HFFc6 (cell line): ENCODE results near the gene SCAF1. TPM values are rescaled to one million over a fixed set of nuclear protein-coding genes. Genes with fewer than 3 reads are reported as not detected.
A peak's percentile ranks its signal among the peaks of the same experiment; 100 is the strongest.

Experiments
- DNase-seq: peaks from one replicate; pipeline ENCODE4 v3.0.0-alpha.2; 2018
- H3K27ac Mint-ChIP-seq: 2 replicates; pipeline ENCODE4 v1.8.0; 2020; ENCODE audit warnings: mild to moderate bottlenecking, mixed read lengths
- H3K27me3 Mint-ChIP-seq: 2 replicates; pipeline ENCODE4 v1.8.0; 2021; ENCODE audit warnings: mild to moderate bottlenecking, moderate library complexity, mixed read lengths; ENCODE audit not compliant: insufficient read depth
- H3K36me3 Mint-ChIP-seq: 2 replicates; pipeline ENCODE4 v1.8.0; 2021; ENCODE audit warnings: low read depth, mixed read lengths
- H3K4me1 Mint-ChIP-seq: 2 replicates; pipeline ENCODE4 v1.8.0; 2020; ENCODE audit warnings: low read depth, mixed read lengths
- H3K4me3 Mint-ChIP-seq: 2 replicates; pipeline ENCODE4 v1.8.0; 2020; ENCODE audit warnings: mild to moderate bottlenecking, moderate library complexity, mixed read lengths
- H3K9me3 Mint-ChIP-seq: 2 replicates; pipeline ENCODE4 v1.8.0; 2020; ENCODE audit warnings: mild to moderate bottlenecking, mixed read lengths
- total RNA-seq, 6 experiments: library from RNA; stranded (reverse); fragmentation: NEBNext Ultra II Directional; extraction: Animal tissue kit (Norgen Biotek cat#: 25700); gene quantifications; 2 replicates in 1 of 6; 3 replicates in 5 of 6; pipeline ENCODE4 v1.2.3, GENCODE V29; 2021
- TF ChIP-seq, protein P1 (sequence below): fragments of 200-600 bp; sonication (generic); IDR thresholded peaks from 2 replicates; pipeline ENCODE4 v1.5.0; 2021; ENCODE audit warnings: antibody characterized with exemption, mild to moderate bottlenecking

SCAF1 gene
- total RNA-seq, 6 experiments from 2014 or later: 112 to 134 (median 121) TPM

DNA sequence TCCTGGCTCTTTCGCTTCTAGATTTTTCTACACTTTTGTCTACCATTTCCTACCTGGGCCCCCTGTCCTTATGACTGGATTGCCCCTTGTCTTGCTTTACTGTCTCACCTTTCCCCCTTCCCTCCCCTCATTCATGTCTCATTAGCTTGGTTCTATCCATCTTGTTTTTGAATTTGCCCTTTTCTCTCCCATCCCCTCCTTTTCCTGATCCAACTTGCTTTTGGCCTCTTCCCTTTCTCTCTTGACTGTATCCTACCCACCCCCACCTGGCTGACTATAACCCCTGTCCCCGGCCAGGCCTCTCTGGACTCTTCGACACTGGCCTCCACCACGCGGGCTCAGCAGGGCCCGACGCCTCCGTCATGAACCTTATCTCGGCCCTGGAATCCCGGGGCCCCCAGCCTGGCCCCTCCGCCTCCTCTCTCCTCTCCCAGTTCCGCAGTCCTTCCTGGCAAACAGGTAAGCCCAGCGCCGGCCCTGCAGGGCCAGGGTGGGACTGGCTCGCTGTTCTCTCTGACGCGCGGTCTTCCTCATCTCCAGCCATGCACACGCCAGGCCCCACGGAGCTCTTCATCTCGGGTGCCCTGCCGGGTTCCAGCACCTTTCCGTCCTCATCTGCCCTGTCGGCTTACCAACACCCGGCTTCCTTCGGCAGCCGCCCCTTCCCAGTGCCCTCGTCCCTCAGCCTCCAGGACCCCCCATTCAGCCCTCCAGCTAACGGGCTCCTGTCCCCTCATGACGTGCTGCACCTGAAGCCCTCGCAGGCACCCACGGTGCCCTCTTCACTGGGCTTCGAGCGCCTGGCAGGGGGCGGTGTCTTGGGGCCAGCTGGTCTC, 47.6 kb upstream of the SCAF1 start:
- TF ChIP-seq, protein P1, sequence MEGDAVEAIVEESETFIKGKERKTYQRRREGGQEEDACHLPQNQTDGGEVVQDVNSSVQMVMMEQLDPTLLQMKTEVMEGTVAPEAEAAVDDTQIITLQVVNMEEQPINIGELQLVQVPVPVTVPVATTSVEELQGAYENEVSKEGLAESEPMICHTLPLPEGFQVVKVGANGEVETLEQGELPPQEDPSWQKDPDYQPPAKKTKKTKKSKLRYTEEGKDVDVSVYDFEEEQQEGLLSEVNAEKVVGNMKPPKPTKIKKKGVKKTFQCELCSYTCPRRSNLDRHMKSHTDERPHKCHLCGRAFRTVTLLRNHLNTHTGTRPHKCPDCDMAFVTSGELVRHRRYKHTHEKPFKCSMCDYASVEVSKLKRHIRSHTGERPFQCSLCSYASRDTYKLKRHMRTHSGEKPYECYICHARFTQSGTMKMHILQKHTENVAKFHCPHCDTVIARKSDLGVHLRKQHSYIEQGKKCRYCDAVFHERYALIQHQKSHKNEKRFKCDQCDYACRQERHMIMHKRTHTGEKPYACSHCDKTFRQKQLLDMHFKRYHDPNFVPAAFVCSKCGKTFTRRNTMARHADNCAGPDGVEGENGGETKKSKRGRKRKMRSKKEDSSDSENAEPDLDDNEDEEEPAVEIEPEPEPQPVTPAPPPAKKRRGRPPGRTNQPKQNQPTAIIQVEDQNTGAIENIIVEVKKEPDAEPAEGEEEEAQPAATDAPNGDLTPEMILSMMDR: no peak
- Mint-ChIP-seq H3K4me1 (peaks cover 20% of the 10 kb centered on the region), H3K36me3 (peaks cover 16% of the 10 kb centered on the region; the same call in 1 of the 2 replicates), H3K4me3 (peak overlapping the region; percentile 90; the same call in 1 of the 2 replicates), H3K9me3 (no peaks in the 10 kb centered on the region), H3K27me3 (peaks cover 2% of the 10 kb centered on the region; the same call in 1 of the 2 replicates), H3K27ac (peak overlapping the region; percentile 70)
- no peak for DNase-seq

DNA sequence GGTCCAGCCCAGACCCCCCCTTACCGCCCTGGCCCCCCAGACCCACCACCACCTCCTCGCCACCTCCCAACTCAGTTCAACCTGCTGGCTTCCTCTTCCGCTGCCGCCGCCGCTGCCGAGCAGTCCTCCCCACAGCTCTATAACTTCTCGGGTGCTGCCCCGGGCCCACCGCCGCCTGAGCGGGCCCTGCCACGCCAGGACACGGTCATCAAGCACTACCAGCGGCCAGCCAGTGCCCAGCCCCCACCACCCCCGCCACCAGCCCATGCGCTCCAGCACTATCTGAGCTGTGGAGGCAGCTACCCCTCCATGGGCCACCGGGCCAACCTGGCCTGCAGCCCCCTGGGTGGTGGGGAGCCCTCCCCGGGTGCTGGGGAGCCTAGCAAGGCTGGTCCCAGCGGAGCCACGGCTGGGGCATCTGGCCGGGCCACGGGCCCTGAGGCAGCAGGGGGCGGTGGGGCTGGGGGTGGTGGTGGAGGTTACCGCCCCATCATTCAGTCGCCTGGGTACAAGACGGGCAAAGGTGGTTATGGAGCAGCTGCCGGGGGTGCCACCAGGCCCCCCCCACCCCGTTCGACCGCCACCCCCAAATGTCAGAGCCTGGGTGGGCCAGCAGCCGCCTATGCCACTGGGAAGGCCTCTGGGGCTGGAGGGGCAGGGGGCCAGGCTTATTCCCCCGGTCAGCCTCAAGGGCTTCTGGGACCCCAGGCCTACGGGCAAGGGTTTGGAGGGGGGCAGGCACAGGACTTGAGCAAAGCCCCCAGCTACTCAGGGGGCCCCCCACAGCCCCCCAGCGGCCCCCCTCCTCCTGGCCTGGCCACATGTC, 46.8 kb upstream of the SCAF1 start:
- TF ChIP-seq, protein P1: no peak
- Mint-ChIP-seq H3K27me3 (no peaks in the 10 kb centered on the region), H3K36me3 (peaks cover 16% of the 10 kb centered on the region; the same call in 1 of the 2 replicates), H3K9me3 (no peaks in the 10 kb centered on the region), H3K4me3 (no peak overlapping the region), H3K4me1 (peaks cover 20% of the 10 kb centered on the region), H3K27ac (no peak overlapping the region)
- DNase-seq: no peak

DNA sequence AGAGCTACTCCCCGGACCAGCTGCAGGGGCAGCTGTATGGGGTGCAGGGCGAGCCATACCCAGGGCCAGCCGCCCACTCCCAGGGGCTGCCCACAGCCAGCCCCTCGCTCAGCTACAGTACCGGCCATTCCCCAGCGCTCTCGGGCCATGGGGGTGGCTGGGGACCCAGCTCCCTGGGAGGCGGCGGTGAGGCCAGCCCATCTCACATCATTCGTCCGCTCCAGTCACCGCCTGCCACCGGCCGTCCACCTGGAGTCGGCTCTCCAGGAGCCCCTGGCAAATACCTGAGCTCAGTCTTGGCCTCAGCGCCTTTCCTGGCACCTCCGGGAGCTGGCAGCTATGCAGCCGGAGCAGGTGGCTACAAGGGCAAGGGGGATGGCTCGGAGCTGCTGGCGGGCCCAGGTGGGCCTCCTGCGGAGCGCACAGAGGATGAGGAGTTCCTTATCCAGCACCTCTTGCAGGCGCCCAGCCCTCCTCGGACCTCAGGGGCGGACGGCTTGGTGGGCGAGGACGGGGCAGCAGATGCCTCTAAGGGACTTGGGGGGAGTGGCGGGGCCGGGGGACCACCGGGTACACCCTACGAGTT, 46.1 kb upstream of the SCAF1 start:
- H3K36me3 Mint-ChIP-seq: peaks cover 16% of the 10 kb centered on the region; the same call in 1 of the 2 replicates

DNA sequence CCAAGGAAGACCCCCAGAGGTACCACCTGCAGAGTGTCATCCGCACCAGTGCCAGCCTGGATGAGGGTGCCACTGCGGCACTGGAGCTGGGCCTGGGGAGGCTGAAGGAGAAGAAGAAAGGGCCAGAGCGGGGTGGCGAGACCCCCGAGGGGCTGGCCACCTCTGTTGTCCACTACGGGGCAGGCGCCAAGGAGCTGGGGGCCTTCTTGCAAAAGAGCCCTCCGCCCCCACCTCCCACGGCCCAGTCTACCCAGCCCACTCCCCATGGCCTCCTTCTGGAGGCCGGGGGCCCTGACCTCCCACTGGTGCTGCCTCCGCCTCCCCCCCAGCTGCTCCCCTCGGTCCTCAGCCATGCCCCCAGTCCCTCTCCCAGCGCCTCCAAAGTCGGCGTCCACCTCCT, 45.6 kb upstream of the SCAF1 start:
- Mint-ChIP-seq H3K27ac (no peak overlapping the region), H3K36me3 (peaks cover 16% of the 10 kb centered on the region; the same call in 1 of the 2 replicates), H3K9me3 (no peaks in the 10 kb centered on the region), H3K27me3 (no peaks in the 10 kb centered on the region), H3K4me1 (peaks cover 20% of the 10 kb centered on the region), H3K4me3 (no peak overlapping the region)
- TF ChIP-seq, protein P1: no peak
- no peak for DNase-seq

More for the DNA sequence above, 46.1 kb upstream of the SCAF1 start:
- TF ChIP-seq, protein P1: no peak
- Mint-ChIP-seq H3K27ac (no peak overlapping the region), H3K27me3 (no peaks in the 10 kb centered on the region), H3K4me1 (peaks cover 20% of the 10 kb centered on the region), H3K4me3 (no peak overlapping the region), H3K9me3 (no peaks in the 10 kb centered on the region)
- no peak for DNase-seq

DNA sequence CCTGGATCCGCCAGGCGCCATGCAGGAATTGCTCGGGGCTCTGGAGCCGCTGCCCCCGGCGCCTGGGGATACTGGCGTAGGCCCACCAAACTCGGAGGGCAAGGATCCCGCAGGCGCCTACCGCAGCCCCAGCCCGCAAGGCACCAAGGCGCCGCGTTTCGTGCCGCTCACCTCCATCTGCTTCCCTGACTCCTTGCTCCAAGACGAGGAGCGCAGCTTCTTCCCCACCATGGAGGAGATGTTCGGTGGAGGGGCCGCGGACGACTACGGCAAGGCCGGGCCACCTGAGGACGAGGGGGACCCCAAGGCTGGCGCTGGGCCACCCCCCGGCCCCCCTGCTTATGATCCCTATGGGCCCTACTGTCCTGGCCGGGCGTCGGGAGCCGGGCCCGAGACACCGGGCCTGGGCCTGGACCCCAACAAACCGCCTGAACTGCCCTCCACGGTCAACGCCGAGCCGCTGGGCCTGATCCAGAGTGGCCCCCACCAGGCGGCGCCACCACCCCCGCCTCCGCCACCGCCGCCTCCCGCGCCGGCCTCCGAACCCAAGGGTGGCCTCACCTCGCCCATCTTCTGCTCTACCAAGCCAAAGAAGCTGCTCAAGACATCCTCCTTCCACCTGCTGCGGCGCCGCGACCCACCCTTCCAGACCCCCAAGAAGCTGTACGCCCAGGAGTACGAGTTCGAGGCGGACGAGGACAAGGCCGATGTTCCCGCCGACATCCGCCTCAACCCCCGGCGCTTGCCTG, 44.9 kb upstream of the SCAF1 start:
- no peaks in the 10 kb centered on the region for H3K9me3 Mint-ChIP-seq
- no peaks in the 10 kb centered on the region; the same call in 1 of the 2 replicates for H3K27me3 Mint-ChIP-seq
- H3K4me3 Mint-ChIP-seq: no peak overlapping the region
- TF ChIP-seq, protein P1: peak; percentile 34
- no peak overlapping the region for H3K27ac Mint-ChIP-seq
- no peak for DNase-seq
- peaks cover 20% of the 10 kb centered on the region for H3K4me1 Mint-ChIP-seq
- peaks cover 16% of the 10 kb centered on the region; the same call in 1 of the 2 replicates for H3K36me3 Mint-ChIP-seq
